ENCODE results near the gene VTA1.

- no peak for TF ChIP-seq EZH2phosphoT487 (IDR thresholded peaks at IDR 0.05; ENCODE audit: borderline replicate concordance, low read depth, low read length)
- TF ChIP-seq, protein P1, sequence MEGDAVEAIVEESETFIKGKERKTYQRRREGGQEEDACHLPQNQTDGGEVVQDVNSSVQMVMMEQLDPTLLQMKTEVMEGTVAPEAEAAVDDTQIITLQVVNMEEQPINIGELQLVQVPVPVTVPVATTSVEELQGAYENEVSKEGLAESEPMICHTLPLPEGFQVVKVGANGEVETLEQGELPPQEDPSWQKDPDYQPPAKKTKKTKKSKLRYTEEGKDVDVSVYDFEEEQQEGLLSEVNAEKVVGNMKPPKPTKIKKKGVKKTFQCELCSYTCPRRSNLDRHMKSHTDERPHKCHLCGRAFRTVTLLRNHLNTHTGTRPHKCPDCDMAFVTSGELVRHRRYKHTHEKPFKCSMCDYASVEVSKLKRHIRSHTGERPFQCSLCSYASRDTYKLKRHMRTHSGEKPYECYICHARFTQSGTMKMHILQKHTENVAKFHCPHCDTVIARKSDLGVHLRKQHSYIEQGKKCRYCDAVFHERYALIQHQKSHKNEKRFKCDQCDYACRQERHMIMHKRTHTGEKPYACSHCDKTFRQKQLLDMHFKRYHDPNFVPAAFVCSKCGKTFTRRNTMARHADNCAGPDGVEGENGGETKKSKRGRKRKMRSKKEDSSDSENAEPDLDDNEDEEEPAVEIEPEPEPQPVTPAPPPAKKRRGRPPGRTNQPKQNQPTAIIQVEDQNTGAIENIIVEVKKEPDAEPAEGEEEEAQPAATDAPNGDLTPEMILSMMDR (conservative IDR thresholded peaks at IDR 0.05; ENCODE audit: low read length) = no peak
Observed at GRCh38 chr6:142138876-142139275, 8.2 kb upstream of the VTA1 start.
